Upper lobe of left lung (tissue), 4 donors: ENCODE data around the gene SLIT1.

ENCODE experiments used
- CTCF ChIP-seq, 6 experiments: fragments of 450-650 bp in 4 of 6; fragments of 200-600 bp in 2 of 6; sonication (generic) in 2 of 6; IDR thresholded peaks; one replicate each; pipeline ENCODE4 v1.5.1; 2016 to 2019; ENCODE audit warnings: antibody characterized with exemption in 6 of 6
- EP300 ChIP-seq, 4 donors: sonication (generic); formaldehyde crosslinking; IDR thresholded peaks; one replicate each; pipeline ENCODE4 v1.5.1; 2017; ENCODE audit warnings: antibody characterized with exemption in 4 of 4, control low read depth in 2 of 4
- POLR2A ChIP-seq, 4 donors: fragments of 450-650 bp; IDR thresholded peaks; one replicate each; pipeline ENCODE4 v1.5.1; 2016 to 2017; ENCODE audit warnings: antibody characterized with exemption in 4 of 4, mild to moderate bottlenecking in 2 of 4
- POLR2AphosphoS5 ChIP-seq, 2 donors: sonication (generic); formaldehyde crosslinking; IDR thresholded peaks; one replicate each; pipeline ENCODE4 v1.5.1; 2017; ENCODE audit warnings: antibody characterized with exemption in 2 of 2

- TF ChIP-seq CTCF (IDR thresholded peaks at IDR 0.05) (no peak), POLR2A (IDR thresholded peaks at IDR 0.05) (no peak), POLR2AphosphoS5 (IDR thresholded peaks at IDR 0.05) (no peak), EP300 (IDR thresholded peaks at IDR 0.05) (no peak)
Measured at GRCh38 chr10:96960872-96961271, 224.9 kb downstream of the SLIT1 start.
